HL-60 (cell line): ENCODE measurements around the gene TRIM34.

Source experiments
- DNase-seq, 2 experiments: peaks; one replicate each; pipeline ENCODE4 v3.0.0-alpha.2; 2010 to 2020; ENCODE audit warnings: low read depth in 1 of 2, low spot score in 1 of 2
- H3K27ac ChIP-seq: fragments of 250-450 bp; sonication (Bioruptor Pico); replicated peaks from 2 replicates; pipeline ENCODE4 v1.5.1; 2020; ENCODE audit warnings: mild to moderate bottlenecking, moderate library complexity
- H3K27me3 ChIP-seq: fragments of 250-450 bp; sonication (Bioruptor Pico); 2 replicates; pipeline ENCODE4 v1.5.1; 2021; ENCODE audit warnings: mild to moderate bottlenecking, moderate library complexity; ENCODE audit not compliant: insufficient read depth, poor library complexity, severe bottlenecking
- H3K4me3 ChIP-seq: replicated peaks from 2 replicates; pipeline ENCODE4 v1.5.1; 2011; ENCODE audit warnings: mild to moderate bottlenecking, control low read depth, low read length; ENCODE audit not compliant: insufficient read depth
- GABPA ChIP-seq: IDR thresholded peaks from 2 replicates; pipeline ENCODE4 v1.6.1; 2012; ENCODE audit warnings: low read depth
- POLR2AphosphoS5 ChIP-seq: IDR thresholded peaks from 2 replicates; pipeline ENCODE4 v1.6.1; 2012; ENCODE audit warnings: low read depth
- SPI1 ChIP-seq: IDR thresholded peaks from 2 replicates; pipeline ENCODE4 v1.6.1; 2012; ENCODE audit warnings: low read depth, mild to moderate bottlenecking, borderline replicate concordance
- long read RNA-seq: library from polyadenylated mRNA; unstranded; transcript quantifications from one replicate; pipeline ENCODE4 v2.0.0, GENCODE V29; 2020
- TF ChIP-seq, protein P1 (sequence below): IDR thresholded peaks from one replicate; pipeline ENCODE4 v1.5.1; 2011; ENCODE audit warnings: low read length, control low read depth, inconsistent platforms; ENCODE audit not compliant: insufficient read depth
- TF ChIP-seq, protein P2 (sequence below): IDR thresholded peaks from 2 replicates; pipeline ENCODE4 v1.6.1; 2012; ENCODE audit warnings: low read depth; ENCODE audit not compliant: insufficient replicate concordance

The TRIM34 gene, protein sequence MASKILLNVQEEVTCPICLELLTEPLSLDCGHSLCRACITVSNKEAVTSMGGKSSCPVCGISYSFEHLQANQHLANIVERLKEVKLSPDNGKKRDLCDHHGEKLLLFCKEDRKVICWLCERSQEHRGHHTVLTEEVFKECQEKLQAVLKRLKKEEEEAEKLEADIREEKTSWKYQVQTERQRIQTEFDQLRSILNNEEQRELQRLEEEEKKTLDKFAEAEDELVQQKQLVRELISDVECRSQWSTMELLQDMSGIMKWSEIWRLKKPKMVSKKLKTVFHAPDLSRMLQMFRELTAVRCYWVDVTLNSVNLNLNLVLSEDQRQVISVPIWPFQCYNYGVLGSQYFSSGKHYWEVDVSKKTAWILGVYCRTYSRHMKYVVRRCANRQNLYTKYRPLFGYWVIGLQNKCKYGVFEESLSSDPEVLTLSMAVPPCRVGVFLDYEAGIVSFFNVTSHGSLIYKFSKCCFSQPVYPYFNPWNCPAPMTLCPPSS
- long read RNA-seq, transcript TRIM34-201 (8 exons, 2,311 nt): major isoform, 17 of 17 reads
- long read RNA-seq, partial matches to known transcripts: 0 of 17 reads
- long read RNA-seq, other reads (novel, unspliced or antisense): 0 of 17 reads

DNA sequence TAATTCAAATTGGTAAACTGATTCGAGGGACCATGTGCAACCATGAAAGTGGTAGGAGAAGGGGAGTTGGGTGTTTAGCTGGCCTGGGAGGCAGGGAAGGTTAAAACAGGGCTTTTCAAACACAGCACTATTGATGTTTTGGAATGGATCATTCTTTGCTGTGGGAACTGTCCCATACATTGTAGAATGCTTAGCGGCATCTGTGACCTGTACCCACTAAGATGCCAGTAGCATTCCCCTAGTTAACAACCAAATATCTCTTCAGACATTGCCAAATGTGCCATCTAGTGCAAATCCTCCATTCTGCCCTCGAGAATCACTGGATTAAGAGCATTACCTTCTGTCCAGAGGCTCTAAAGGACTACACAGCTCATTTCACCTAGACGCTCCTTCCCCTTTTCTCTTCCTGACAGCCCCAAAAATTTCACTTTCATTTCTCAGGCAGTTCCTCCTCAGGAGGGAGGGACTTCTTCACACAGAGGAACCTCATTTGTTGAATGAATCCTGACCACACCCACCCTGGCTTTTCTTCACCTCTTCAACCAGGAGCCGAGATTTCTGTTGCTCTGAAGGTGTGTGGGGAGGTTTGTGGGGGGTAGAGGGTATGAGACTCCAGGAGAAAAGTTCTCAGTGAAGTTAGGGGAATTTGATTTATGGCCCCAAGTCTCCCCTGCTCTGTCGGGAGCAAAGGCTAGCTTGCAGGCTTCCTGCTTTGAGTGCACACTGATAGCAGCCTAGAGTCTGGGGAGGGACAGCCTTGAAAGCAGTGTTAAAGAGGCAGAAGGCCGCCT, at the start of gene TRIM34:
Gene TRIM34 (plus strand): TSS at position 513 of the 791 bp plus-strand sequence. CDS start 7,331 bp downstream, outside the sequence.
- Histone ChIP-seq H3K27ac (peak within 1 kb of the TSS; percentile 57), H3K27me3 (no peaks in the 10 kb centered on the region), H3K4me3 (peak within 1 kb of the TSS; percentile 49)
- TF ChIP-seq POLR2AphosphoS5: peak; percentile 79
- TF ChIP-seq GABPA: no peak
- TF ChIP-seq SPI1: peak; percentile 92
- DNase-seq: peak; percentile 15 to 84

DNA sequence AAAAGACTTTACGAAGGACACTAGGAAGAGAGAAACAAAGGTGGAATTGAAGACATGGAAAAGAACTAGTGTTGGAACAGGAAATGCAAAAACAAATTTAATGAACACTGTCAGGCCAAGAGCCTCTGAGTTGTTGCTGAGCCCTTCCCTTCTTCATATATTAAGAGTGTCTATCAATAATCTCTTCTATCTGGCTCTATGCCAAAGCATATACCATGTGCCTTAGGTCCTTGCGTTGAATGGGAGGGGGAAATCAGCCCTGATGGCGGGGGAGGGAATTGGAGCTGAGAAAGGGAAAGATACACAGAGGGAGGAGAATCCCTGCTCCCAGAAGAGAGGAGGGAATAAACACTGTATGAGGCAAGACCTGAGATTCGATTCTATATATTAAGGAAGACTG, 49.6 kb upstream of the TRIM34 start:
- H3K27me3 ChIP-seq: no peaks in the 10 kb centered on the region
- no peak for TF ChIP-seq SPI1
- TF ChIP-seq, protein P1, sequence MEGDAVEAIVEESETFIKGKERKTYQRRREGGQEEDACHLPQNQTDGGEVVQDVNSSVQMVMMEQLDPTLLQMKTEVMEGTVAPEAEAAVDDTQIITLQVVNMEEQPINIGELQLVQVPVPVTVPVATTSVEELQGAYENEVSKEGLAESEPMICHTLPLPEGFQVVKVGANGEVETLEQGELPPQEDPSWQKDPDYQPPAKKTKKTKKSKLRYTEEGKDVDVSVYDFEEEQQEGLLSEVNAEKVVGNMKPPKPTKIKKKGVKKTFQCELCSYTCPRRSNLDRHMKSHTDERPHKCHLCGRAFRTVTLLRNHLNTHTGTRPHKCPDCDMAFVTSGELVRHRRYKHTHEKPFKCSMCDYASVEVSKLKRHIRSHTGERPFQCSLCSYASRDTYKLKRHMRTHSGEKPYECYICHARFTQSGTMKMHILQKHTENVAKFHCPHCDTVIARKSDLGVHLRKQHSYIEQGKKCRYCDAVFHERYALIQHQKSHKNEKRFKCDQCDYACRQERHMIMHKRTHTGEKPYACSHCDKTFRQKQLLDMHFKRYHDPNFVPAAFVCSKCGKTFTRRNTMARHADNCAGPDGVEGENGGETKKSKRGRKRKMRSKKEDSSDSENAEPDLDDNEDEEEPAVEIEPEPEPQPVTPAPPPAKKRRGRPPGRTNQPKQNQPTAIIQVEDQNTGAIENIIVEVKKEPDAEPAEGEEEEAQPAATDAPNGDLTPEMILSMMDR: no peak
- TF ChIP-seq, protein P2, sequence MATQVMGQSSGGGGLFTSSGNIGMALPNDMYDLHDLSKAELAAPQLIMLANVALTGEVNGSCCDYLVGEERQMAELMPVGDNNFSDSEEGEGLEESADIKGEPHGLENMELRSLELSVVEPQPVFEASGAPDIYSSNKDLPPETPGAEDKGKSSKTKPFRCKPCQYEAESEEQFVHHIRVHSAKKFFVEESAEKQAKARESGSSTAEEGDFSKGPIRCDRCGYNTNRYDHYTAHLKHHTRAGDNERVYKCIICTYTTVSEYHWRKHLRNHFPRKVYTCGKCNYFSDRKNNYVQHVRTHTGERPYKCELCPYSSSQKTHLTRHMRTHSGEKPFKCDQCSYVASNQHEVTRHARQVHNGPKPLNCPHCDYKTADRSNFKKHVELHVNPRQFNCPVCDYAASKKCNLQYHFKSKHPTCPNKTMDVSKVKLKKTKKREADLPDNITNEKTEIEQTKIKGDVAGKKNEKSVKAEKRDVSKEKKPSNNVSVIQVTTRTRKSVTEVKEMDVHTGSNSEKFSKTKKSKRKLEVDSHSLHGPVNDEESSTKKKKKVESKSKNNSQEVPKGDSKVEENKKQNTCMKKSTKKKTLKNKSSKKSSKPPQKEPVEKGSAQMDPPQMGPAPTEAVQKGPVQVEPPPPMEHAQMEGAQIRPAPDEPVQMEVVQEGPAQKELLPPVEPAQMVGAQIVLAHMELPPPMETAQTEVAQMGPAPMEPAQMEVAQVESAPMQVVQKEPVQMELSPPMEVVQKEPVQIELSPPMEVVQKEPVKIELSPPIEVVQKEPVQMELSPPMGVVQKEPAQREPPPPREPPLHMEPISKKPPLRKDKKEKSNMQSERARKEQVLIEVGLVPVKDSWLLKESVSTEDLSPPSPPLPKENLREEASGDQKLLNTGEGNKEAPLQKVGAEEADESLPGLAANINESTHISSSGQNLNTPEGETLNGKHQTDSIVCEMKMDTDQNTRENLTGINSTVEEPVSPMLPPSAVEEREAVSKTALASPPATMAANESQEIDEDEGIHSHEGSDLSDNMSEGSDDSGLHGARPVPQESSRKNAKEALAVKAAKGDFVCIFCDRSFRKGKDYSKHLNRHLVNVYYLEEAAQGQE: no peak

DNA sequence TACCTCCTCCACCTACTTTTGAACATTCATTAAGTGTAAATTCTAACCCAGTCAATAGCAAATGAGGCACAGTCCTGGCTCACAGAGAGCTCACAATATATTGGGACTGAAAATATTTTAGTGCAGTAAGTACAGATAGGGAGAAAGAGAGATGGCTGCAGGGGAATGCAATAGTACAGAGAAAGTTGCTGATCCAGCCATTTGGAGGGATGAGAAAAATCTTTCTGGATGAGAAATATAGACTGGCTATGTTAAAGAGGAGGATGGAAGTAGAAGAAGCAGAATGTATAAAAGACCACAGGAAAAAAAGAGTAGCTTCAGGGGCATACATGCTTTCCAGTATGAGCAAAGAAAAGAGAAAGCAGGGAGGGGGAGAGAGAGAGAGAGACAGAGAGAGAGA, 47.7 kb upstream of the TRIM34 start:
- no peak for TF ChIP-seq SPI1
- TF ChIP-seq POLR2AphosphoS5: no peak
- TF ChIP-seq, protein P1: no peak
- TF ChIP-seq, protein P2: no peak
- no peak for TF ChIP-seq GABPA
- no peak for DNase-seq
- H3K4me3 ChIP-seq: no peak overlapping the region

More for the DNA sequence above, 49.6 kb upstream of the TRIM34 start:
- no peak for DNase-seq
- Histone ChIP-seq H3K4me3 (no peak overlapping the region), H3K27ac (no peak overlapping the region)

DNA sequence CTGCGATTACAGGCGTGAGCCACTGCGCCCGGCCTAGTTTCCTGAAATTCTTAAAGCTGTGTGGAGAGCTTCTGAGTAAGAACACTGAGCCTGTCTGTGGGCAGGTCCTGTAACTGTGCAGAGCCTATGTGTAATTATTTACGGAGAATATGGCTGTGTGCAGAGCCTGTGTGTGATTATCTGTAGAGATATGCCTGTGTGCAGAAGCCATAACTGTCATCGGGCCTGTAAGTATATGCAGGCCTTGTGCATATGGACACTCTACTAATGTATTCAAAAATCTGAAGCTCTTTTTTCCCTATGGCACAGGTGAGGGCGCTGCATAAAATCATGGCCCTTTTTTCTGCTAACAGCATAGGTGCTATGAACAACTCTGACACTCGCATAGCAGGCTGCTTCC, 44.2 kb upstream of the TRIM34 start, which contains the start of gene OR52B6:
Gene OR52B6 (plus strand): TSS at position 301 of the 400 bp plus-strand sequence. CDS start 0 bp downstream, at position 301.
- DNase-seq: no peak
- TF ChIP-seq GABPA: no peak
- no peak for TF ChIP-seq SPI1
- TF ChIP-seq POLR2AphosphoS5: no peak
- TF ChIP-seq, protein P2: no peak
- TF ChIP-seq, protein P1: no peak
- Histone ChIP-seq H3K27ac (no peak within 1 kb of the TSS), H3K4me3 (no peak within 1 kb of the TSS), H3K27me3 (no peaks in the 10 kb centered on the region)

More for the DNA sequence above, 47.7 kb upstream of the TRIM34 start:
- Histone ChIP-seq H3K27ac (no peak overlapping the region), H3K27me3 (no peaks in the 10 kb centered on the region)
